HG03469 (cell line): ENCODE measurements around the gene SPACA7.

Experiments used
- ATAC-seq: cut with Tn5 transposase; IDR thresholded peaks from one replicate; pipeline ENCODE4 v1.9.1; 2021; ENCODE audit warnings: mild to moderate bottlenecking, moderate library complexity, moderate number of reproducible peaks; ENCODE audit not compliant: unreplicated experiment

The SPACA7 gene

GRCh38 chr13:112376050-112376681 lies at the start of gene SPACA7:
Gene SPACA7, plus strand, starts transcription at chr13:112376355. Its CDS starts 31 bp downstream, at chr13:112376386.
- no peak for ATAC-seq

GRCh38 chr13:112326821-112327370 lies 49.3 kb upstream of the SPACA7 start:
- no peak for ATAC-seq

GRCh38 chr13:112328936-112329335 lies 47.2 kb upstream of the SPACA7 start:
- no peak for ATAC-seq

- no peak for ATAC-seq
Observed at GRCh38 chr13:112329376-112329775, 46.8 kb upstream of the SPACA7 start.

- ATAC-seq = no peak
Observed at GRCh38 chr13:112330066-112330465, 46.1 kb upstream of the SPACA7 start.

- no peak for ATAC-seq
Observed at GRCh38 chr13:112330479-112331381, 45.4 kb upstream of the SPACA7 start.

- no peak for ATAC-seq
Observed at GRCh38 chr13:112331675-112332074, 44.5 kb upstream of the SPACA7 start.

- ATAC-seq = no peak
Observed at GRCh38 chr13:112332727-112333126, 43.4 kb upstream of the SPACA7 start.

GRCh38 chr13:112333756-112334543 lies 42.2 kb upstream of the SPACA7 start:
- no peak for ATAC-seq

- ATAC-seq = no peak
Observed at GRCh38 chr13:112335135-112335534, 41.0 kb upstream of the SPACA7 start.

- no peak for ATAC-seq
Observed at GRCh38 chr13:112341446-112341845, 34.7 kb upstream of the SPACA7 start.

- ATAC-seq = no peak
Observed at GRCh38 chr13:112341976-112342735, 34.0 kb upstream of the SPACA7 start.

GRCh38 chr13:112342841-112343361 lies 33.3 kb upstream of the SPACA7 start:
- no peak for ATAC-seq

- ATAC-seq = no peak
Observed at GRCh38 chr13:112343591-112343990, 32.6 kb upstream of the SPACA7 start.

- ATAC-seq = no peak
Observed at GRCh38 chr13:112345826-112346172, 30.4 kb upstream of the SPACA7 start.

- ATAC-seq = no peak
Observed at GRCh38 chr13:112346173-112346898, 29.8 kb upstream of the SPACA7 start.

- ATAC-seq = no peak
Observed at GRCh38 chr13:112346899-112347229, 29.3 kb upstream of the SPACA7 start.

GRCh38 chr13:112347986-112348385 lies 28.2 kb upstream of the SPACA7 start:
- no peak for ATAC-seq

- no peak for ATAC-seq
Observed at GRCh38 chr13:112348642-112349345, 27.4 kb upstream of the SPACA7 start.
